ENCODE measurements around the gene IL17RA.
A peak's percentile ranks its signal among the peaks of the same experiment; 100 is the strongest.

Gene IL17RA

DNA sequence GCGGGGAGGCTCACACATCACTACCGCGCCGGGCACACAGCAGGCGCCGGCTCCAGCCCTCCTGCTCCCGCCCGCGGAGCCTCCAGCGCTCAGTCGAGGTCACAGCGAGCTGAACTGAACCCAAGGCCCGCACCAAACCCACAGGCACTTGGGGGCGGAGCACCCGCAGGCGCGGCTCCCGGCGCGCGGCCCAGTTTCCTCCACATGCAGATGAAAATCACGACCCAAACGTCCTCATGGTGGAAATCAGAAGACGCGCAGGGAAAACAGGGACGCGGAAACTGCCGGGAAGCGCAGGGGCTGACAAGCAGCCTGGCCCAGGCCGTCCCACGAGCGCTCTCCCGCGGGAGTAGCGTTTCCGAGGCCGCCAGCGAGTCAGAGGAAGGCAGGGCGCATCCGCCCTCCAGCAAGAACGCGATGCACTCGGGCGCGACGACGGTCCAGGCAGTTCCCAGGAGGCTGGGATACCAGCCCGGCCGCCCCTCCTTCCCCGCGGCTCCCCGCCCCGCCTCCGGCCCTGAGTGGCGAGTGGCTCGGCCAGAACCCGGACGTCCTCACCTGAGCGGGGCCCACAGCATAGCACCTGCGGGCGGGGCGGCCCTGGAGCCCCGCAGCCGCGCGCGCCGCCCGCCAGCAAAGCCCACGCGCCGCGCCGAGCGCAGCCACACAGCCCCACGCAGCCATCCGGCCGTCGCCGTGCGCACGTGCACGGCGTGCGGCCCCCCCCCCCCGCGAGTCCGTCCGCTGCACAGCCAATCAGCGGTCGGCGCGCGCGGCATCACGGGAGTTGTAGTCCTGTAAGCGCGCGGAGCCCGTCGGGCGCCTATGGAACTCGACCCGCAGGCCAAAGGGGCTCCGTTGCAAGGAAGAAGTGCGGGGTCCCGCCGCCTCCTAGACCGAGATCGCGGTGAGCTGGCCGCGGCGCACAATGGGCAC lies 74.0 kb downstream of the IL17RA start, which contains the start of gene HDHD5:
Gene HDHD5 (minus strand): TSS at position 710 of the 936 bp plus-strand sequence. CDS start 26 bp downstream, at position 684.
- peak; percentile 90 for DNase-seq

DNA sequence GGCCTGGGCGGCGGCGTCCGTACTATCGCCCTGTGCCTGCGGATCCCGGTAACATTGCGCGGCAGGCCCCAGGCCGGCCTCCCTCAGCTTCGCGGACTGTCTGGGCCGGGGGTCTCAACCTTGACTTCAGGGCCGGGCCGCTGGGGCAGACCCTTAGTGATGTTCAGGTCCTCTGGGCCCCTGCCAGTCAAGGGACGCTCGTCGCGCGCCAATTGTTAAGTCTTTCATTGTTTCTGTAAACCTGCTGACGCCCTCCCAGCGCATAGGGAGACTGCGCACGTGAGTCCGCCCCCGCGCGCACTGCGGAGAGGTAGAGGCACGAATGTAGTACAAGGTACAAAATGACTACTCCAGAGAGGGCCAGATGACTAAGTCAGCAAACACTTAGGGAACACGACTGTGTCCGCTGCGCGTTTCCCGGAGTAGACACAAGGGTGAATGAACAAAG lies 74.7 kb downstream of the IL17RA start:
- DNase-seq, result peak; percentile 54

DNA sequence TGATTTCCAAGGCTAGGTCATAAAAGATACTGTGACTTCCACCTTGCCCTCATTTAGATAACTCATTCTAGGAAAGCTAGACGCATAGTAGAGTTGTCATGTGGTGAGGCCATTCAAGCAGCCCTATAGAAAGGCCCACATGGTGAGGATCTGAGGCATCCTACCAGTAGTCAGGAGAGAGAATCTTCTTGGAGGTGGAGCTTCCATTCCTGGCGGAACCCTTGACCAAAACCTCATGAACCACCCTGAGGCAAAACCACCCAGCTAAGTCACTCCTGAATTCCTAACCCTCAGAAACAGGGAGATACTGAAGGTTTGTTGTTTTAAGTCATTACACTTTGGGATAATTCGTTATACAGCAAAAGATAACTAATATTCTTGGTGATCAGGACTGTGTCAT lies 77.2 kb downstream of the IL17RA start:
- DNase-seq, result no peak

DNA sequence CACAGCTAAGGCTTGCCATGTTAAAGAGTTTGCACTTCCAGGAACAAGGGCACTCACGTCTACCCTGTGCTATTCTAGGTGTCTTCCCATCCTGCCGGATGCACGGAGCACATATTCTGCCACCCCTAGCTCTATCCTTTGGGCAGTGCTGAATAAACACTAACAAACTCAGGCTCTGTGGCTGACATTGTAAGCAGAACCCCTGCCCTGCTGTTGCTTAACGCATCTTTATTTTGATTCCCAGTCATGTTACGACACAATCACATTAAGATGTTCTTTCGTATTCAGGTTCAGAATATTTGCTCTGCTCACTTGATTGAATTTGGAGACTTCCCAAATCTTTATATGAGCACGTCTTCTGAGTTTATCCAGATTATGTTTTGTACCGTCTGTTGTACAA lies 77.9 kb downstream of the IL17RA start:
- no peak for DNase-seq

DNA sequence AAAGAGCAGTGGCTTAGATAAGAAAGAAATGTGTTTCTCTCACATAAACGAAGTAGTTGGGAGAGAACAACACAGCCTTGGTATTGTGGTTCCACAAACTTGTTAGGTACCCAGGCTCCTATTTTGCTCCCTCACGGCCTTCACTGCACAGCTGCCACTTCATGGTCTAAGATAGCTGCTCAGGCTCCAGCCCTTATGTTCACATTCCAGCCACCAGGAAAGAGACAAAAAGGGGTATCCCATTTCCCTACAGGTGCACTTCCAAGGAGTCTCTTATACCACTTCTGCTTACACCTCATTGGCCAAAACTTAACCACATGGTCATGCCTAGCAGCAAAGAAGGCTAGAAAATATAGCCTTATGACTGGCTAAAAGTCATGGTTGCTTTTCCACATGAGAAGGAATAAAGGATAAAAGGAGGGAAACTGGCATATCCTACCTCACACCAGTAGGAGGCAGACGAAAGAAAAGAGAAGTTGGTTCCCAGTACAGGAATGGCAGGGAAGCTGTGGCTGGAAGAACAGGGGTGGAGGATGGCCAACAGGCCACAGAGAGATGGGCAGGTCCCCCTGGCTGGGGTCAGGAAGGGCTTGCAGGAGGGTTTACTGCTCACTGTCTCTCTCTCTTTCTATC lies 79.7 kb downstream of the IL17RA start:
- DNase-seq, result no peak

Data from NCI-H2171 (cell line).